Activated CD4-positive, alpha-beta memory T cell treated with anti-CD3 and anti-CD28 coated beads for 36 hours (primary cell): ENCODE data around the gene NTNG1. TPM values are rescaled to one million over a fixed set of nuclear protein-coding genes. Genes with fewer than 3 reads are reported as not detected.

ENCODE experiments used
- CTCF ChIA-PET: fragments of 350-600 bp; sonication (Branson Sonifier 250); formaldehyde crosslinking; loops from one replicate; lab custom pipeline; 2021; ENCODE audit warnings: antibody characterized with exemption, inconsistent platforms; lab: Charles Lee
- POLR2A ChIA-PET: fragments of 350-600 bp; sonication (Branson Sonifier 250); formaldehyde crosslinking; loops from one replicate; lab custom pipeline; 2021; ENCODE audit warnings: antibody characterized with exemption; lab: Charles Lee
- DNase-seq: peaks from one replicate; pipeline ENCODE4 v3.0.0-alpha.2; 2020
- H3K27ac Mint-ChIP-seq: one replicate; pipeline ENCODE4 v1.8.0; 2021; ENCODE audit warnings: mixed read lengths
- H3K27me3 Mint-ChIP-seq: one replicate; pipeline ENCODE4 v1.8.0; 2021; ENCODE audit warnings: mixed read lengths
- H3K36me3 Mint-ChIP-seq: one replicate; pipeline ENCODE4 v1.8.0; 2021; ENCODE audit warnings: mixed read lengths
- H3K4me1 Mint-ChIP-seq: one replicate; pipeline ENCODE4 v1.8.0; 2021; ENCODE audit warnings: low read depth, mixed read lengths
- H3K4me3 Mint-ChIP-seq: one replicate; pipeline ENCODE4 v1.8.0; 2021; ENCODE audit warnings: mild to moderate bottlenecking, mixed read lengths
- H3K9me3 Mint-ChIP-seq: one replicate; pipeline ENCODE4 v1.8.0; 2021; ENCODE audit warnings: mixed read lengths
- intact Hi-C: fragments of 100-400 bp; cut with micrococcal nuclease; formaldehyde crosslinking; loops from one replicate; pipeline ENCODE4 v1.15.1; 2023
- total RNA-seq, 2 experiments: library from RNA; stranded (reverse); gene quantifications; one replicate each; pipeline ENCODE4 v1.2.3, GENCODE V29; 2021

The NTNG1 gene
- total RNA-seq, 2 experiments from 2014 or later = not detected

DNA sequence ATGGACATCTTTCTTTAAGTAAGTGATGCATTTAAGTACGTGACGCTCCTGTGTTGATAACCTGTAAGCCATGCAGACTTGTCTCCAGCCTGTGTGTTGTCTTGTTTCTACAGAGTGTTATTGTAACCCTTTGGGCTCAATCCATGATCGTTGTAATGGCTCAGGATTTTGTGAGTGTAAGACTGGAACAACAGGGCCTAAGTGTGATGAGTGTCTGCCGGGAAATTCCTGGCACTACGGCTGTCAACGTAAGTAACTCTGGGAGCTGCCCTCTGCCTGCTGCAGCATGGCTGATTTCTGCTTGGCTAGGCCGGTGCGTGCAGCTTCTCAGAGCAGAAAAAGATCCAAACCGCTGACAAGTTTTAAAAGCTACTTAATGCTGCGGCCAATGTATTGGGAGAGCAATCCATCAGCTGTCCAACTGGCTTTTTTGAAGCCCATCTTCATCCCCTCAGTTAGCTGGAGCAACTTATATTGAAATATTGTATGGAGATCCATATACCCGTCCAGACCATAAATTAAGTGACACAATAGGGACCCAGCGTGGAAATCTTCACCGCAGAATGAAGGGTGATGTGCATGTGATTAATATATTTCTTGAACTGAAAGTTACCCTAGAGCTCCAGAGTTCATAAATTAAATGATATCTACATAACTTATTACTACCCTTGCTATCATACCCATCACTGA is 295.9 kb downstream of the NTNG1 start:
- no peak for DNase-seq
- H3K27ac Mint-ChIP-seq = no peak overlapping the region
- H3K4me1 Mint-ChIP-seq = no peaks in the 10 kb centered on the region
- H3K4me3 Mint-ChIP-seq = no peak overlapping the region
- intact Hi-C loops = no loop called here
- CTCF ChIA-PET = no interaction called here
- H3K9me3 Mint-ChIP-seq = no peaks in the 10 kb centered on the region
- POLR2A ChIA-PET = no interaction called here
- no peaks in the 10 kb centered on the region for H3K36me3 Mint-ChIP-seq
- no peaks in the 10 kb centered on the region for H3K27me3 Mint-ChIP-seq

DNA sequence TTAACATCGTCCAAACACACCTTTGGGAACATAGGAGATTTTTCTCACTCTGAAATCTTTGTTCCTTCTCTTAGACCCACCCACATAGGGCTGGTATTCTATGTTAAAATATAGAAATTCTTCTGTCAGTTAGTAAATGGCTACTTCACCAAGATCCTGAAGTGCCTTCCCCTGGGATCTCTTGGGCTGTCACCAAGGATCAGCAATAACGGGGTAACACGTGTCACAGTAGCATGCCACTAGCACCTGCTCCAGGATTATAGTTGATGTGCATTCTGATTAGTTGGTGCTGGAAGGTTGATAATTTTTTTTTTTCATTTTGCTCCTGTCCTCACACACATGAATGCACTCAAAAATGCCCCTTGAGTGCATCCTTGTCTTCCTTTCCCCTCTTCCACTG is 298.7 kb downstream of the NTNG1 start:
- Mint-ChIP-seq H3K4me3 (no peak overlapping the region), H3K27ac (no peak overlapping the region), H3K36me3 (no peaks in the 10 kb centered on the region), H3K27me3 (peaks cover 4% of the 10 kb centered on the region), H3K4me1 (no peaks in the 10 kb centered on the region), H3K9me3 (no peaks in the 10 kb centered on the region)
- ChIA-PET CTCF (interaction anchor here (0.9 kb wide), 1 partner anchor 9 kb away, joined by 3 read pairs; no protein-coding TSS in a partner anchor), POLR2A (no interaction called here)
- DNase-seq = no peak
- intact Hi-C loops = no loop called here

DNA sequence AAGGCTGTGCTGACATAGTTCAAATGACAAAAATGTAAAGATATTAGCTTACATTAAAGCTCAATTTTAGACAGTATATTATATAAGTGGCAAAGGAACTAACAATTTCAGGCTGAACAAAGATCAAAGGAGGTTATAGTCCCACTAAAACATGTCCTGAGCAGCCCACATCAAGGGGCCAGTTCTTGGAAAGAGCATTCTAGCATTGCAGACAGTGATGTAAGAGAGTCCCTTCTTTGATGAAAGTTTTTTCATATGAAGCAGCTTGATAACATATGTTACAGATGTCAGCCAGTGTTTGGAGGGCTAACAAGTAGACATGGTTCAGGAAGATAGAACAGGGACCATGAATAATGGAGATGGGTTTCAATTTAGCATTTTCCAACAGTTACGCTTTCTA is 301.7 kb downstream of the NTNG1 start:
- no peaks in the 10 kb centered on the region for H3K36me3 Mint-ChIP-seq
- no peak for DNase-seq
- ChIA-PET CTCF (no interaction called here), POLR2A (no interaction called here)
- no peaks in the 10 kb centered on the region for H3K9me3 Mint-ChIP-seq
- intact Hi-C loops = no loop called here
- H3K27ac Mint-ChIP-seq = no peak overlapping the region
- H3K27me3 Mint-ChIP-seq = peaks cover 4% of the 10 kb centered on the region
- H3K4me1 Mint-ChIP-seq = no peaks in the 10 kb centered on the region
- H3K4me3 Mint-ChIP-seq = no peak overlapping the region

DNA sequence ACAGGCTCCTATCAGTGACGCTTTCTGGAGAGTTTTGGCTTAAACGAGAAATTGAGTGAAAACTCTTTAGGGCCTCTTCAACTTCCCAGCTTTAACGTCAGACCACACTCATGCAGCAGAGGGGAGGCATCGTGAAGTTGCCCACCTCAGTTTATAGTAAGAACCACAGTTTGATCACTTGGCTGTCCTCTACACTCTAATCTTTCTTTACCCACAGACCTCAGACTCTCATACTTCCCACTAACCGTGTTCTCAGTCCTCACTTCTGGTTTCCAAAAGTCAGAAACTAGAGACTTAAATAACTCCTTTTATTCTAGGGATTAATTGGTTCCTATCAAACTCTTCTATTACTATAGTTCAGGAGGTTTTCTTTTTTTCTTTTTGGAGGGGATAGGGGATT is 302.2 kb downstream of the NTNG1 start:
- Mint-ChIP-seq H3K9me3 (no peaks in the 10 kb centered on the region), H3K27me3 (peaks cover 4% of the 10 kb centered on the region)

DNA sequence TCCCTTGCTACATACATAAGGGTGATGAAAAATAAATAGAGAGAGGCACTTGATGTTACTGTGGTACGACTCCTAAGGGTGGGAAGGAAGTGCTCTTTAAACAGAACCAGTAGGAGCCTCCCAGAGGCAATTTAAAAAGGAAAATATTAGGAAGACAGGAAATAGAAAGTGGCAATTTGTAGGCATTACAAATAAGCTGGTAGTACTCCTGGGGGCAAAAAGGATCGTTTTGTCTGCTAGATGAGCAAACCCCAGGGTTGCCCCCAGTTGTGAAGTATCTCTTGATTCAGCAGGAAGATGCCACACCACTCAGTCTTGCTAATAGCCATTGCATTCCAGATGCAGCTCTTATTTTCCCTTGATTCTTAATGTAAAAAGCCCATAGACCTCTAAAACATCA is 303.0 kb downstream of the NTNG1 start:
- H3K27ac Mint-ChIP-seq = no peak overlapping the region
- intact Hi-C loops = no loop called here
- no peaks in the 10 kb centered on the region for H3K9me3 Mint-ChIP-seq
- peaks cover 4% of the 10 kb centered on the region for H3K27me3 Mint-ChIP-seq
- H3K4me3 Mint-ChIP-seq = no peak overlapping the region
- DNase-seq = no peak
- POLR2A ChIA-PET = no interaction called here
- CTCF ChIA-PET = interaction anchor here (1.1 kb wide), 1 partner anchor 12 kb away, joined by 4 read pairs; no protein-coding TSS in a partner anchor
- no peaks in the 10 kb centered on the region for H3K4me1 Mint-ChIP-seq
- H3K36me3 Mint-ChIP-seq = no peaks in the 10 kb centered on the region

More for the DNA sequence above, 302.2 kb downstream of the NTNG1 start:
- Mint-ChIP-seq H3K4me3 (no peak overlapping the region), H3K4me1 (no peaks in the 10 kb centered on the region), H3K27ac (no peak overlapping the region), H3K36me3 (no peaks in the 10 kb centered on the region)
- POLR2A ChIA-PET = no interaction called here
- intact Hi-C loops = no loop called here
- DNase-seq = no peak
- CTCF ChIA-PET = no interaction called here

DNA sequence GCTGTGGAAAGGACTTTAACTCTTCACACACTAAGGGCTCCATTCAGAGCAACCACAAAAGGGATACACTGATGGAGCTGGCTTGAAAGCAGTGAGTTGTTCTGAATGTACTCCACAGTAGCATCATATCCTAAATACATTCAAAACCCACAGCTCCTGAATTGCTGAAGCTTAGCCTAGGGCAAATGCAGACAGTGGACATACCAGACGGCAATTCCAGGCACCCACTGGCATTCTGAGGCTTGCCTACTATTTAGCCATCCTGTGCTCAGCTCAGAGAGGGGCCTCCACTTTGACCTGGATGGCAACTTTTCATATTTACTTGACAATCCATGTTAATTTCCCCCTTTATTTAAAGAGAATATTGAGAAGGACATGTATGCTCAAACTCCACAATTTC is 303.5 kb downstream of the NTNG1 start:
- H3K9me3 Mint-ChIP-seq = no peaks in the 10 kb centered on the region
- CTCF ChIA-PET = interaction anchor here (1.1 kb wide), 1 partner anchor 13 kb away, joined by 4 read pairs; no protein-coding TSS in a partner anchor
- H3K4me3 Mint-ChIP-seq = no peak overlapping the region
- intact Hi-C loops = no loop called here
- DNase-seq = no peak
- H3K27me3 Mint-ChIP-seq = peaks cover 4% of the 10 kb centered on the region
- H3K4me1 Mint-ChIP-seq = no peaks in the 10 kb centered on the region
- no peak overlapping the region for H3K27ac Mint-ChIP-seq
- POLR2A ChIA-PET = no interaction called here
- no peaks in the 10 kb centered on the region for H3K36me3 Mint-ChIP-seq

DNA sequence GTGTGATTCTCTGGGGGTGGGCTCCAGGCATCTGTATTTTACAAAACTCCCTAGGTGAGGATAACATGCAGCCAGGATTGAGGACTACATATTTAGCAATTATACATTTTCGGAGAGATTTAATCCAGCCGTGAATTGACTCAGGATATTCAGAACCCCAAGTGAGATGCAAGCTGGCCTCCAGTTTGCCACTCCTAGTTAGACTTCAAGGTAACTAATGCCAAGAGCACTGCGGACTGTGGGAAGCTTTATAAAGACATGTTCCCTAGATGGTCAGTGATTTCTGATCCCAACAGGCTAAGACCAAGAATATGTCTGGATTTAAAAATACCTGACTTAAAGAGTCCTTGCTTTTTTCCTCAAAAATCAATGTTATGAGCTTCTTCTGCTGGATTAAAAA is 308.5 kb downstream of the NTNG1 start:
- ChIA-PET CTCF (interaction anchor here (0.7 kb wide), 1 partner anchor 551 kb away, joined by 3 read pairs; no protein-coding TSS in a partner anchor), POLR2A (interaction anchor here (0.5 kb wide), 1 partner anchor 1805 kb away, joined by 5 read pairs; no protein-coding TSS in a partner anchor)
- Mint-ChIP-seq H3K36me3 (no peaks in the 10 kb centered on the region), H3K9me3 (no peaks in the 10 kb centered on the region), H3K4me1 (no peaks in the 10 kb centered on the region), H3K27me3 (no peaks in the 10 kb centered on the region), H3K4me3 (no peak overlapping the region), H3K27ac (no peak overlapping the region)
- intact Hi-C loops = no loop called here
- DNase-seq = no peak

DNA sequence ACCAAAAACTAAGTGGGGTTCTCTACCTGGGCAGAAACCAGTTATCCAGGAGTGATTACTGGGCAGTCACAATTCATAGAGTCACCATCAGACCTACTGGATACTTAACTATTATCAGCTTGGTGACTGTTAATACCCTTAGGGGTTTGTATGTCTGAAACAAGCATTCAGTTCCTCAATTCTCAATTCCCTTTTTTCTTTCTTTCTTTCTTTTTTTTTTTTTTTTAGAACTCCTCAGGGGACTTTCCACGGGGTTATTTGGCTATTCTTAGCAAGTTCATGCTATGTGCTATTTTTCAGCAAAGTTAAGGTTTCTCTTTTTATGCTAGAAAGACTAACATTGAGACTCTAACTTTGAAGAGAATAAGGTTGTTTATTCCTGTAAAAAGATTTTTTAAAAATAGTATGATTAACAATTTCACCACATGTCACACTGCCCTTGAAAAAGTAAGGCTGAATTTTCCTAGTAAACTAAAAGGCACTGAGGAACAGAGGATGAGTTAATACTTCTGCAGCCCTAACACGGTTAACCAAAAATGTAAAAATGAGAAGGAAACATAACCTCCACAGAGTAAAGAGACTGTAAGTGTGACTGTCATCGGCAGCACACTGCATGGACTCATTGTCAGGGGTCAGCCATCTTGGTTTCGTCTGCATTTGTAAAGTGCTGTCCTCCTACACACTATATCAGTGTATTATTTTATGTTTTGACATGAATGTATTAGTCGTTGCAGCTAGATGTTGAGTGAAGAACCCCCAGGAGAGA is 310.2 kb downstream of the NTNG1 start:
- intact Hi-C loops = no loop called here
- POLR2A ChIA-PET = no interaction called here
- Mint-ChIP-seq H3K36me3 (no peaks in the 10 kb centered on the region), H3K4me1 (no peaks in the 10 kb centered on the region), H3K27me3 (no peaks in the 10 kb centered on the region), H3K27ac (no peak overlapping the region), H3K4me3 (no peak overlapping the region), H3K9me3 (no peaks in the 10 kb centered on the region)
- CTCF ChIA-PET = no interaction called here
- no peak for DNase-seq

DNA sequence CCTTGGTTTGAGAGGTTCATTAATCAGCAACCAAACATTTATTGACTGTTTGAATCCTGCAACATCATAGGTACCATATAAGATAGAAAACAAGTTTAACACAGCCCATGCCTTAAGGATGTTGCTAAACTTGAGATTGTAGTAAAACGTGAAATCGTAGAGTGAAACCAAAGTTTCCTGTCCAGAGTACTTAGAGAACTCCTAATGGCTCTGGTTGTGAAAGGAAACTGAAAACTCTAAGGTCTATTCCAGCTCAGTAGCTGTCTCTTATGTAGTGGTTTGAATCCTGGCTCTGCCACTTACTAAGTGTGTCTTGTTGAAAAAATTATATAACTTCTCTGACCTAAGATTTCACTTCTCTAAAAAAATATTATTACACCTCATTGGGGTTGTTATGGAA is 310.9 kb downstream of the NTNG1 start:
- Mint-ChIP-seq H3K4me1 (no peaks in the 10 kb centered on the region), H3K27ac (no peak overlapping the region), H3K9me3 (no peaks in the 10 kb centered on the region), H3K36me3 (no peaks in the 10 kb centered on the region), H3K4me3 (no peak overlapping the region), H3K27me3 (no peaks in the 10 kb centered on the region)
- POLR2A ChIA-PET = no interaction called here
- intact Hi-C loops = no loop called here
- DNase-seq = no peak
- CTCF ChIA-PET = no interaction called here

DNA sequence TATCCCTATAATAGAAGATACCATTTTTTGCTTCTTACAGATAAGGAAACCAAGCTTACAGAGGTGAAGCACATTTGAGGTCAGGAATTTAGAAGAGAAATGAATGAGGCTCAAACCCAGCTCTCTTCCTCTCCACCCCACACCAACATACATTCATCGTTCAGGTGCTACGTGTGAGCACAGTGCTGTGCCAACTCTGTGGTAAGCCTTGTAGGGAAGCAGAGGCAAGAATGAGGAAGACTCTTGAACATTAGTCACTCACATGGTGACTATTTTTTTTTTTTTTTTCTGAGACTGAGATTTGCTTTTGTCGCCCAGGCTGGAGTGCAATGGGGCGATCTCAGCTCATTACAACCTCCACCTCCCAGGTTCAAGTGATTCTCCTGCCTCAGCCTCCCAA is 314.0 kb downstream of the NTNG1 start:
- Mint-ChIP-seq H3K4me1 (no peaks in the 10 kb centered on the region), H3K9me3 (no peaks in the 10 kb centered on the region), H3K4me3 (no peak overlapping the region), H3K27me3 (peaks cover 1% of the 10 kb centered on the region), H3K36me3 (no peaks in the 10 kb centered on the region), H3K27ac (no peak overlapping the region)
- POLR2A ChIA-PET = no interaction called here
- DNase-seq = no peak
- intact Hi-C loops = no loop called here
- CTCF ChIA-PET = interaction anchor here (1.4 kb wide), 1 partner anchor 74 kb away, joined by 3 read pairs; no protein-coding TSS in a partner anchor

DNA sequence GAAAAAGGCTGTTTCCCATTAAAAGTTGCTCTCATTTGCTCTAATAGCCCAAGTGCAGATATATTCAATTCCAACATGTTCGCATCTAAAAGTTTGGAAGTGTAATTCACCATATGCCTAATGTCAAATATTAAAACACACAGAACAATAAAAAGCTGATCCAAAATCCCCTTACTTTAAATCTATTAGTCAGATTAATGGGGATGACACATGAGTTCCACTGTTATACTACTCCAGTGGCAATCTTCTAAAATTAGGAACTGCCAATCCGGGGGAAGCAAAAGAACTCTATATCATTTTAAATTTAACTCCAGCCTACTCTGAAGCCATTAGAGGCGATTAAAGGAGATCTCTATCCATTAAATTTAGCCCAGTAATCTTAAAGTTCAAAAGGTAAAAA is 317.1 kb downstream of the NTNG1 start:
- Mint-ChIP-seq H3K27me3 (peaks cover 4% of the 10 kb centered on the region), H3K4me1 (no peaks in the 10 kb centered on the region), H3K36me3 (no peaks in the 10 kb centered on the region), H3K27ac (no peak overlapping the region), H3K4me3 (no peak overlapping the region), H3K9me3 (no peaks in the 10 kb centered on the region)
- POLR2A ChIA-PET = no interaction called here
- intact Hi-C loops = no loop called here
- DNase-seq = no peak
- CTCF ChIA-PET = no interaction called here

DNA sequence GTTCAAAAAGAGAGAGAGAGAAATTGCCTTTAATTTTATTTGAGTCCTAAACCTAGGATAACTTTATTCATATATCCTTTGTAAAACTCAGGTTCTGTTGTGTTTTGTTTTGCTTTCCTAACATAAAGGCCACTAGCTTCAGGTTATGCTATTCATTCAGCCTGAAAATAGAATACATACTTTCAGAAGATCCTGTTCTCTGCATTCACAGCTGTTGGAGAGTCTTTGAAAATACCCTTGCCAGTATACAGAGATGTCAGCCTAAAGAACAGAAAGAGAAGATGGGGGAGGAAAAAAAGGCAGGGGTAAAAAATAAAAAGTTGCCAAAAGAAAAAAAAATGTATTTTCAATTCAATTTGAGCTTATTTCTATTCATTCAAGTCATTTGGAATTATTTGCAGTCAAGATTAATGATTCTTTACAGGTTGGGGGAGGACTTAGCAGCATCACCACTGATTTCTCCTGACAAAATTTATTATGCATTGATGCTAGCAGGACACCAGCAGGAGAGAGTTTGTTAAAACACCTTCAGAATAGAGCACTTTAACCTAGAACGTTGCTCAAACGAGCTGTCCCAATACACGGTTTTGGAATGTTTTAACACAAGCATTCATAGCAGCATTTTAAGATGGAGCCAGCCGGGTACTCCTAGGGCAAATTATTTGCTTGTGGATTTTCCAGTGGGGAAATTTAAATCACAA is 318.5 kb downstream of the NTNG1 start:
- no peaks in the 10 kb centered on the region for H3K4me1 Mint-ChIP-seq
- H3K36me3 Mint-ChIP-seq = no peaks in the 10 kb centered on the region
- H3K27me3 Mint-ChIP-seq = peaks cover 4% of the 10 kb centered on the region
- intact Hi-C loops = no loop called here
- ChIA-PET CTCF (no interaction called here), POLR2A (no interaction called here)
- DNase-seq = no peak
- H3K27ac Mint-ChIP-seq = no peak overlapping the region
- no peak overlapping the region for H3K4me3 Mint-ChIP-seq
- no peaks in the 10 kb centered on the region for H3K9me3 Mint-ChIP-seq
